SU-DHL-6 (cell line): ENCODE measurements around the gene TTC23L.

Source experiments
- H2AFZ ChIP-seq: fragments of 200-600 bp; sonication (generic); 2 replicates; pipeline ENCODE4 v1.6.1; 2014; ENCODE audit warnings: low read depth, mild to moderate bottlenecking, moderate library complexity, mixed read lengths, antibody characterized with exemption, low read length; ENCODE audit not compliant: severe bottlenecking
- H3F3A ChIP-seq: fragments of 200-600 bp; shearing (Covaris generic); 2 replicates; pipeline ENCODE4 v1.6.0; 2016; ENCODE audit warnings: antibody characterized with exemption, mild to moderate bottlenecking; ENCODE audit not compliant: insufficient read depth
- H3K27ac ChIP-seq: fragments of 200-600 bp; sonication (generic); 2 replicates; pipeline ENCODE4 v1.5.1; 2016; ENCODE audit warnings: low read depth, mild to moderate bottlenecking, low read length, moderate library complexity, mixed read lengths
- H3K27me3 ChIP-seq: fragments of 200-600 bp; sonication (generic), shearing (Covaris generic); 2 replicates; pipeline ENCODE4 v1.6.0; 2014; ENCODE audit warnings: mild to moderate bottlenecking, low read length
- H3K36me3 ChIP-seq: fragments of 200-600 bp; sonication (generic); 2 replicates; pipeline ENCODE4 v1.6.1; 2014; ENCODE audit warnings: mild to moderate bottlenecking, low read length, mixed read lengths
- H3K4me2 ChIP-seq: fragments of 300-600, 200-600 bp; shearing (Covaris generic), sonication (generic); 2 replicates; pipeline ENCODE4 v1.6.0; 2014; ENCODE audit warnings: low read length, low read depth, mild to moderate bottlenecking; ENCODE audit not compliant: poor library complexity, severe bottlenecking
- H3K4me3 ChIP-seq: fragments of 200-600 bp; sonication (generic); 2 replicates; pipeline ENCODE4 v1.5.1; 2014; ENCODE audit warnings: antibody characterized with exemption, low read length, mild to moderate bottlenecking, mixed read lengths; ENCODE audit not compliant: insufficient read depth, poor library complexity, severe bottlenecking
- H3K79me2 ChIP-seq: fragments of 200-600 bp; sonication (generic); 2 replicates; pipeline ENCODE4 v1.6.1; 2014; ENCODE audit warnings: mild to moderate bottlenecking, low read length, moderate library complexity; ENCODE audit not compliant: insufficient read depth
- H3K9ac ChIP-seq: fragments of 200-600 bp; sonication (generic); 2 replicates; pipeline ENCODE4 v1.7.0; 2014; ENCODE audit warnings: mild to moderate bottlenecking, low read length
- H3K9me2 ChIP-seq: fragments of 200-600 bp; sonication (generic); replicated peaks from 2 replicates; pipeline ENCODE4 v1.6.1; 2014; ENCODE audit warnings: low read length; ENCODE audit not compliant: insufficient read depth
- H3K9me3 ChIP-seq: fragments of 200-600 bp; sonication (generic); 2 replicates; pipeline ENCODE4 v1.6.1; 2014; ENCODE audit warnings: low read length, mixed read lengths; ENCODE audit not compliant: insufficient read depth
- H4K20me1 ChIP-seq: fragments of 200-600 bp; sonication (generic); 2 replicates; pipeline ENCODE4 v1.6.1; 2014; ENCODE audit warnings: low read depth, mild to moderate bottlenecking, antibody characterized with exemption, low read length, moderate library complexity, mixed read lengths
- EZH2phosphoT487 ChIP-seq: fragments of 200-600 bp; sonication (generic), shearing (Covaris generic); conservative IDR thresholded peaks from 2 replicates; pipeline ENCODE4 v1.6.1; 2018; ENCODE audit warnings: mild to moderate bottlenecking, antibody characterized with exemption, low read length, moderate library complexity, mixed read lengths
- TF ChIP-seq, protein P1 (sequence below): fragments of 200-600 bp; sonication (generic); IDR thresholded peaks from one replicate; pipeline ENCODE4 v1.5.1; 2017; ENCODE audit warnings: antibody characterized with exemption, mild to moderate bottlenecking, low read length, moderate library complexity; ENCODE audit not compliant: insufficient read depth, poor library complexity, severe bottlenecking

Gene TTC23L

DNA sequence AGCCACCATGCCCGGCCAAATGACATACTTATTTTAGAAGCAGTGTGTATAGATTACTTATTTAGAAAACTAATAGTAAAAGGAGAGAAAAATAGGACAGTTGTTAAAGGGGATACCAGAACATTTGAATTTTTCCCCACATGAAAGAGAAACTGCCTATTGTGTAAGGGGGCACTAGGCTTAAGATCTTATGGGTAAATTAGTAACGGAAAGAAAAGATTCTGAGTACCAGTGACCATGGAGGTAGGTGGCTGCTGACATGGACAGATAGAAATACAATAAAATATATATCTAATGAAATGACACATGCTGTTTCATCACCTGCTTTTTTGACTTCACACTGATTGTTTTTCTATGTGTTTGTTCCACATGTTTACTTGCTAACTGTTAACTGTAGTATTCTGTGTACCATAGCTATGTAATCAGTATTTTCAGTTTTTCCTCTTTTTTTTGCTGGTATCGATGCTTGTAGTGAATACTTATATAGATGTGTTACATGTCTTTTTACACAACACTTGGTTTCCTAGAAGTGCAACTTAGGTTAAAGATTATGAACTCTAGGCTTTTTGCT lies 87.4 kb downstream of the TTC23L start:
- no peak overlapping the region for H3K9ac ChIP-seq
- H3K9me2 ChIP-seq = no peaks in the 10 kb centered on the region
- peaks cover 50% of the 10 kb centered on the region for H3K36me3 ChIP-seq
- H3K79me2 ChIP-seq = peaks cover 23% of the 10 kb centered on the region
- no peak overlapping the region for H3K4me3 ChIP-seq
- no peaks in the 10 kb centered on the region for H3K27me3 ChIP-seq
- H3K9me3 ChIP-seq = no peaks in the 10 kb centered on the region
- no peak overlapping the region for H2AFZ ChIP-seq
- peaks cover 15% of the 10 kb centered on the region for H4K20me1 ChIP-seq
- no peak overlapping the region for H3K4me2 ChIP-seq
- H3K27ac ChIP-seq = no peak overlapping the region; the same call in 1 of the 2 replicates
- H3F3A ChIP-seq = peaks cover 69% of the 10 kb centered on the region
- TF ChIP-seq, protein P1, sequence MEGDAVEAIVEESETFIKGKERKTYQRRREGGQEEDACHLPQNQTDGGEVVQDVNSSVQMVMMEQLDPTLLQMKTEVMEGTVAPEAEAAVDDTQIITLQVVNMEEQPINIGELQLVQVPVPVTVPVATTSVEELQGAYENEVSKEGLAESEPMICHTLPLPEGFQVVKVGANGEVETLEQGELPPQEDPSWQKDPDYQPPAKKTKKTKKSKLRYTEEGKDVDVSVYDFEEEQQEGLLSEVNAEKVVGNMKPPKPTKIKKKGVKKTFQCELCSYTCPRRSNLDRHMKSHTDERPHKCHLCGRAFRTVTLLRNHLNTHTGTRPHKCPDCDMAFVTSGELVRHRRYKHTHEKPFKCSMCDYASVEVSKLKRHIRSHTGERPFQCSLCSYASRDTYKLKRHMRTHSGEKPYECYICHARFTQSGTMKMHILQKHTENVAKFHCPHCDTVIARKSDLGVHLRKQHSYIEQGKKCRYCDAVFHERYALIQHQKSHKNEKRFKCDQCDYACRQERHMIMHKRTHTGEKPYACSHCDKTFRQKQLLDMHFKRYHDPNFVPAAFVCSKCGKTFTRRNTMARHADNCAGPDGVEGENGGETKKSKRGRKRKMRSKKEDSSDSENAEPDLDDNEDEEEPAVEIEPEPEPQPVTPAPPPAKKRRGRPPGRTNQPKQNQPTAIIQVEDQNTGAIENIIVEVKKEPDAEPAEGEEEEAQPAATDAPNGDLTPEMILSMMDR = no peak
- no peak for TF ChIP-seq EZH2phosphoT487

- Histone ChIP-seq H3K9me2 (no peaks in the 10 kb centered on the region), H3K4me2 (no peak overlapping the region), H3K9ac (no peak overlapping the region), H3K27ac (no peak overlapping the region), H3K27me3 (no peaks in the 10 kb centered on the region), H4K20me1 (peaks cover 15% of the 10 kb centered on the region), H3K79me2 (peaks cover 34% of the 10 kb centered on the region), H3F3A (peaks cover 57% of the 10 kb centered on the region), H3K4me3 (no peak overlapping the region), H3K36me3 (peaks cover 38% of the 10 kb centered on the region), H2AFZ (no peak overlapping the region), H3K9me3 (no peaks in the 10 kb centered on the region)
- TF ChIP-seq, protein P1 = no peak
- no peak for TF ChIP-seq EZH2phosphoT487
Observed at GRCh38 chr5:34927785-34928184, 88.8 kb downstream of the TTC23L start.

GRCh38 chr5:34928267-34928666 lies 89.3 kb downstream of the TTC23L start:
- peaks cover 13% of the 10 kb centered on the region for H4K20me1 ChIP-seq
- H3K4me2 ChIP-seq = peak overlapping the region; percentile 79

More at GRCh38 chr5:34928267-34928666, 89.3 kb downstream of the TTC23L start:
- H3K36me3 ChIP-seq = peaks cover 34% of the 10 kb centered on the region
- H3F3A ChIP-seq = peaks cover 54% of the 10 kb centered on the region
- no peaks in the 10 kb centered on the region for H3K27me3 ChIP-seq
- no peaks in the 10 kb centered on the region for H3K9me3 ChIP-seq
- peaks cover 35% of the 10 kb centered on the region for H3K79me2 ChIP-seq
- H3K27ac ChIP-seq = peak overlapping the region; percentile 9; the same call in 1 of the 2 replicates
- TF ChIP-seq, protein P1 = no peak
- TF ChIP-seq EZH2phosphoT487 = no peak
- H2AFZ ChIP-seq = no peak overlapping the region
- H3K9ac ChIP-seq = no peak overlapping the region
- no peaks in the 10 kb centered on the region for H3K9me2 ChIP-seq
- no peak overlapping the region for H3K4me3 ChIP-seq
